NCI-H69 (cell line): ENCODE results near the gene ADAR.
A peak's percentile ranks its signal among the peaks of the same experiment; 100 is the strongest.

Experiments
- DNase-seq: peaks from one replicate; lab custom pipeline; 2025; lab: John Stamatoyannopoulos, UW

The ADAR gene

DNA sequence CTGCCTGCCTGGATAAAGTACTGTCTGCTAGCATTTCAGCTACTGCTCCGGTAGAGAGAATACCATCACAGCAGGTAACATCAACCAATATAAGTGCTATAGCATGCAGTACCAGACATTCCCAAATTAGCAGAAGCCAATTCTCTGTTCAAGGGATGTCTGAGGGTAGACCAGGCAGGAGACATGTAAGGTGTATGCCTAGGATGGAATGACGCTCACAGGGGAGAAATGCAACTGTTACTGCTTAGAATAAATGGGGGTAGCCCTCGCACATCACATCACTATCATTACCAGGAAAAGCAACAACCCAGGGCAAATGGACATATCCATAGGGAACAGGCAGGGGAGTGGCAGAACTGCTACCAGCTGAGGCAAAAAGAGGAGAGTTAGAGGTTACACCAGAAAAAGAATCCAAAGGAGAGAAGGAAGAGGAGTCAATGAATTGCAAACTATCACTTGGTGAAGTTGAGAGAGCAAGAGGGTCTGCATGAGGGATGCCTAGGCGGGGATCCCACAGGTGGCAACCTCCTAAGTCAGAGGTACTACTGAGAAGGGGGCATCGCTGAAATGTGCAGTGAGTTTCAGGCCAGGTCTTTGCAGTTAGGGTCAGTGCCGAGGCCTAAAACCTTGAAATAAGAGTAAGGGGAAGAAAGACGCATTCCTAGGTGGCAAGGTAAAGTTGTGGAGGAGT lies 50.6 kb downstream of the ADAR start:
- no peak for DNase-seq

DNA sequence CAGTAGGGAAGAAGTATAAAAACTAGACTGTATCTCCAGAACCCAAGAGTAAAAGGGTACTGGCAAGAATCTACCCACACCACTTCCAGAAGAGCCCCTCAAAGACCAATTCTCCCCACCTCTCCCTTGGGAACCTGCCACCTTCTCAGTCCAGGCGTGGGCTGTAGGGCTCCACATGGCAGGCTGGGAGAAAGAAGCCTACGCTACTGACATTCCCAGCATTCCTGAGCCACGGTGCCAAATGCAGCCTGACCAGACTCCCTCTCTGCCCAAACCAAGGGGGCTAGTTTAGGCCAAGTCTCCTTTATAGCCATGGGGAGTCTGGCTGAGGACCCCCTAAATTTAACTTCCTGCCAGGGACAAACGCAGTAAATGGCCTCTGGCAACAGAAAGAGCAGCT lies 51.6 kb downstream of the ADAR start:
- DNase-seq: no peak

DNA sequence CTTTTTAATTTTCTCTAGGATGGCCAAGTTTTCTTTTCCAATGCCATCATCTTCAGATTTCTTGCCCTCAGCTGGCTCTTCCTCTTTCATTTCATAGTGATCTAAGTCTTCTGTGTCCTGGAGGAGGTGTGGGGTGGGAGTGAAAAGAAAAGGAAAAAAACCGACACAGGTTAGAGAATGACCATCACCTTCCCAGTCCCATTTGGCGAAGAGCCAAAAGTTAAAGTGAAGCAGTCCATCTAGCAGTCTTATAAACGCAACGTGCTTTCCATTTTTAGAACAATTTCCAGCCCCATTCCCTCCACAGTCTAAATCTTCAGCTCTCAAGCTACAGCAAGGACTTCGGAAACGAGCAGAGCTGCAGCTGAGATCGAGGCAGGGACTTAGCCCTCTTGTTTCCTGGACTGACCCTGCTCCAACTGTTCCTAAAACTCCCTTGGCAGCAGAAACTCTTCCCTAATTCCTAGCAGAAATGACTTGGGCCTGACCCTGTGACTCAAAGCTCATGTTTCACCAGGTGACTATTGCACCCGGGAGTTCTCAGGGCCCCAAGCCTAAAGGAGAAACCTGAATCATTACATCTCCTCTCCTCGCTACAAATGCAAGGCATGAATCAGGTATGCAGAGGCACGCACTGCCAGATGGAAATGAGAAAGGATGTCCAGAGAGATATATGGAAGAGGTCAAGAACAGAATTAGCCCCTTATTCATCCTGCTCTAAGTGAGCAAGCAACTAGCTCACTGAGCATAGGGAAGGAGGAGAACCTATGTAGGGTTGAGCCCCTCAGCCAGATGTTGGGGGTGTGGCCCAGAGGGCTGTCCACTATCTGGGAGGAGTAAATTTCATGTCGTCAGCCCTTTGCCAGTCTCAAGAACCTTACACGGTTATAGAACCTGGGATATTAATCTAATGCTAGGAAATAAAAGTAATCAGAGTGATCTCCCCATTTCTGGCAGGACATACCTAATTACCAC lies 54.6 kb downstream of the ADAR start:
- no peak for DNase-seq

DNA sequence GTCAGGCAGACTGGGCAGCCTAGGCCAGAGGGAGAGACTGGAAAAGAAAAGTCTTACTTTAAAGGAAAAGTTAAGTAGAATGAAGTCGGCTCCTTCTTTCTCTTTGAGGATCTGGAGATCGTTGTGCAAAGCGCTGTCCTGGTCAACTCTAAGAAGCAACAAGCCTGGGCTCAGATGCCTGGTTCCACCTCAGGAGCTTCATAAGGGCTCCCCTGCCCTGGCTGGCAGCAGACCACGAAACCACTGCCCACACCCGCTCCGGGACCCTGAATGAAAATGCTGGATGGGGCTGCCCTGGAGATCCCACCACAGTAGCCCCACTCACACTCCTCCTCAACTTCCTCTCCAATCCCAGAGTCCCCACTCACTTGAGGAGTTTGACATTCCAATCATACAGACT lies 56.0 kb downstream of the ADAR start:
- no peak for DNase-seq

DNA sequence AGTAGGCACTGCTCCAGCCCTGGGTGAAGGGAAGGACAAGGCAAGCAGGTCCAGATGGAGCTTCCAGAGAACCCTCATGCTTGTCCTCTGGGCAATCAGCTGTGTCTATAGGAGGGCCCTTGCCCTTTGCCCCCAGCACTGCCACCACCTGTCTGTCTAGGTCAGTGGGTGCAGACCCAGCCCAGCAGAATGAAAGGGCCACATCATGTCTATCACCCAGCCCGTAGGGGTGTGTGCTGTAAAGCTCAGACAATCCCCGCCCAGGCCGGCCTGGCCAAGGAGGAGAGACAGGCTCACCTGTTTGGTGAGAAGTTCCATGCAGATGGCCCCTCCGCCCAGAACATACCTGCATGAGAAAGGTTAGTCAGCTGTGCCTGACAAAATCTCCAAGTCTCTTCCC lies 56.5 kb downstream of the ADAR start:
- no peak for DNase-seq

DNA sequence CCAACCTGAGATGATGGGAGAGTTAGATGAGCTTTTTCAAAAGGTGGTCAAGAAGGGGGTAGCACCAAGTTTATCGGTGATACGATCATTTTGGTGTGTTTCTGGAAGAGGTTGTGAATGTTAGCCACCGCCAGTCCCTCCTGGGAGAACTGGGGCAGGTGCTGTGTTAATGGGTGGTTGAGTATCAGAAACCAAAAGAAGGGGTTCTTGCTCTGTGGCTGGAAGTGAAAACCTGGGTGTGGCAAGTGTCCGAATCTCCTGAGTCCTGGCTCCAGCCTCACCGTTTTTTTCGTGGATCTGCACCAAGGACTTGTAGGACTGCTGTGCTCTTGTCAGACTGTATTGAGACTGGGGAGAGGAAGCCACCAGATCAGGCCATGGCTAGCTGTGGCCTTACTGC lies 57.3 kb downstream of the ADAR start:
- DNase-seq: no peak

DNA sequence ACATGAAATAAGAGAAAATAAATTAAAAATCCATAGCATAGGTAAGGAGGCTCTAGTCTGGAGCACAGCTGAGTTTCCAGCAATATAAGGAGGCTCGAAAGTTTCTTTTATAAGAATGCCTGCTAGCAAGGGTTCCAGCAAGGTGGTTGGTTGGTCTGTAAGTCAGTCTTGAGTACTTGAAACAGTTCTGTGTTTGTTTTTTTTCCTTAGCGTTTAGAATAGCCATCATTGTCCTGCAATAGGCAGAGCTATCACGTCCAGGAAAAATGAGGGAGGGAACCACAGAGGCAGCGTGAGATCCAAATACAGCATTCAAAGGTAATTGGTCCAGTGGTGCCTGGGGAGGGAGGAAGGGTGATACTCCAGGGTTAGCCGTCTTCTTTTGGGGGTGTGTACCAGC lies 57.9 kb downstream of the ADAR start:
- no peak for DNase-seq

DNA sequence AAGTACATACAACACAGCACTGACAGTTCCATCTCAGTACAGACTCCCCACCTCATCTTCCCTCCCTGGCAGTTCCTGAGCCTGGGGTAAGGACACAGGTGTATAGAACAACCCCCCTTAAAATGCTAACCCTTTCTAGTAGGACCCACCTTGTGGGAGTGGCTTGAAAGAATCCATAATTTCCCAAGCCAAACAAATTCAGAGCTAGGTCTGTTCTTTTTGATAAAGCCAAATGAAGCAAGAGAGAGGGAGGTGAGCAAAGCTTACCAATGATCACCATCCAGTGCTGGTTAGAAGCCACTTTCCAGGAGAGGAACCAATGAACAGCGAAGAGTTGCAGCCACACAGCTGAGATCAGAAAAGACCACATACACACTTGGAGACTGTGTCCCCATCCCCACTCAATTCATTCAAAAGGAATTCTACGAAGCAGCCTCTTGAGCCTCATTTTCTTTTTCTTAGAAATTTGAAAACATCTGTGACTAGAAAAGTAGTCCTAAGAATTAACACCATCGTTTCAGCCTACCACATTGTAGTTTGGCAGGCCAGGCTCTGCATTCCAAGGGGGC lies 58.7 kb downstream of the ADAR start:
- no peak for DNase-seq

DNA sequence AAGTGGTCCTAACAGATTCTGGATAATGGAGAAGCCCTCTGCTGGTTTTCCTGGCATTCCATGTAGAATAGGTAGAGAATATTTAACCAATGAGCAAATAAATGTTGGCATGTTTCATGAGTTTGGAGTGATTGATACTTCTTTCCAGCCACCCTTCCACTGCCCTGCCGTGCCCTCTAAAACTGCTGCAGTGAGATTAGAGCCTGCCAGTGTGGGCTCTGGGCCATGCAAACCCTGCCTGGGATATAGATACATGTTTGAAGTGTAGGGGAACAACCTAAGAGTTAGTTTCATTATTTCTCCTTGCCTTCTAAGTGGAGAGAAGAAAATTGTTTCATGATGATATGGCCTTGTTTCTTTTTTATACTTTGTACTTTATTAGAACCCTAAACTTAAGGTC lies 60.0 kb downstream of the ADAR start:
- no peak for DNase-seq

DNA sequence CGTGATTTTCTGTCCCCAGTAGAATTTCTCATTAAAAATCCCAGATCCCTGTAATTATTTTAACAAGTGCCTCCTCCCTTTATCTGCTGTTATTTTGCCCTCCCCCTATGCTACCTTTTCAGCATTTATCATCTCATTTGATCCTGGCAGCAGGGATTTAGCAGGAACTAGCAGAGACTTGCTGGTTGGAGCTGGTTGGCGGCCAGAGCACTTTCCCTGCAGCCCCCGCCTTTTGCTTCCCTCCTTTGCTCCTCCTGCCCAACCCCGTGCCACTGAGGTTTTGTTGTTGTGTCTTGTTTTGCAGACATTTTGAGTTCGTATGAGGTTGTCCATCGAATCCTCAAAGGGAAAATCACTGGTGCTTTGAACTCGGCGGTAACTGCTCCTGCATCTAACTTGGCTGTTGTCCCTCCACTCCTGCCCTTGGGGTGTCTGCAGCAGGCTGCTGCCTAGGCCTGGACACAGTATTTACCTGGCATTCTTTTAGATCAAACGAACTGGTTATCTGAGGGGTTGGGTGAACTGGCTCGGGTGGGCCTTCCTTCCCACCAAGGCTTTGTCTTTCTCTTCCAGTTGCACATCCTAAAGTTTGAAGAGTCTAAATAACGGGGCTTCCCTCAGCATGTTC lies 60.8 kb downstream of the ADAR start:
- no peak for DNase-seq

DNA sequence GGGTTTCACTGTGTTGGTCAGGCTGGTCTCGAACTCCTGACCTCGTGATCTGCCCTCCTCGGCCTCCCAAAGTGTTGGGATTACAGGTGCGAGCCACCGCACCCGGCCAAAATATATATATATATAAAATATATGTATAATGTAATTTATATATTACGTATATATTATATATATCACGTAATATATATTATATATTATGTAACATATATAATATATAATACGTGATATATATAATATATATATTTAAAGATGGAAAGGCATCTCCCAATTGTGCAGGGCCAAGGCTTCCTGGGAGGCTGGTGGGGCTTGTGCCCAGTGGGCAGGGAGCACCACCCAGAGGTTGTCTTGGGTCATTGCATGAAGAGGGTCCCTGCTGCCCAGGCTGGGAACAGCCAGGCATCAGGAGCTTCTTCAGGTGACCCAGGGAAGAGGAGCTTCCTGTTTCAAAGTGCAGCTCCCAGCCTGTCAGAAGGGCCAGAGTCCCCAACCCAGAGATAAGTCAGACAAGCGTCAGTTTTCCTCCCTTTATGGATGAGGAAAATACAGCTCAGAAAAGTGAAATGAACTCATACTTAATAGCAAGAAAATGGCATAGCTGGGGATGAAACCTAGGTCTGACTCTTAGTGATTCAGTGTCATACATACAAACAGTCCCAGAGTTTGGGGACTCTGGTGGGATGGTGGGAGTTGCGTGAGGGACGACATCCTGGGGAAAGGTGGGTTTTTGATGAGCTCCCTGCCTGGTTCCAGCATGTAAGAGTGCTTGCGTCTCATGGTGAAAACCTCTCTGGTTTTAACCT lies 61.5 kb downstream of the ADAR start:
- DNase-seq: peak; percentile 73

DNA sequence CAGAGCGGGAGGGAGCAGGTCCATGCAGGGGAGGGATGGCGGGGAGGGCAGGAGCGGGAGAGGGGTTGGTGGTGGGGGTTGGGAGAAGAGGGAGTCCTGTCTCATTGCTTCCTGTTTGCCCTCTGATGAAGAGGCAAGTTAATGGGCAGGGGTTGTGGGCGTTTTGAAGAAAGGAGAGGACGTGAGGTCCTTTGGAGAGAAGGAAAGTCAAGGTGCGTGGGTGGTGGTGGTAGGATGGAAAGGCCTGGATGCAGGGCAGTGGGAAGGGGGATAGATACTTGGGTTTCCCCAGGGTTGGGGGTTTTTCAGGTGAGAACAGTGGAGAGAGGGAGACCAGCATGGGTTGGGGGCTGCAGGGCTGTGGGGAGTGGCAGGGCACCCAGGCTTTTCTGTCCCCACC lies 66.8 kb downstream of the ADAR start:
- DNase-seq: no peak

DNA sequence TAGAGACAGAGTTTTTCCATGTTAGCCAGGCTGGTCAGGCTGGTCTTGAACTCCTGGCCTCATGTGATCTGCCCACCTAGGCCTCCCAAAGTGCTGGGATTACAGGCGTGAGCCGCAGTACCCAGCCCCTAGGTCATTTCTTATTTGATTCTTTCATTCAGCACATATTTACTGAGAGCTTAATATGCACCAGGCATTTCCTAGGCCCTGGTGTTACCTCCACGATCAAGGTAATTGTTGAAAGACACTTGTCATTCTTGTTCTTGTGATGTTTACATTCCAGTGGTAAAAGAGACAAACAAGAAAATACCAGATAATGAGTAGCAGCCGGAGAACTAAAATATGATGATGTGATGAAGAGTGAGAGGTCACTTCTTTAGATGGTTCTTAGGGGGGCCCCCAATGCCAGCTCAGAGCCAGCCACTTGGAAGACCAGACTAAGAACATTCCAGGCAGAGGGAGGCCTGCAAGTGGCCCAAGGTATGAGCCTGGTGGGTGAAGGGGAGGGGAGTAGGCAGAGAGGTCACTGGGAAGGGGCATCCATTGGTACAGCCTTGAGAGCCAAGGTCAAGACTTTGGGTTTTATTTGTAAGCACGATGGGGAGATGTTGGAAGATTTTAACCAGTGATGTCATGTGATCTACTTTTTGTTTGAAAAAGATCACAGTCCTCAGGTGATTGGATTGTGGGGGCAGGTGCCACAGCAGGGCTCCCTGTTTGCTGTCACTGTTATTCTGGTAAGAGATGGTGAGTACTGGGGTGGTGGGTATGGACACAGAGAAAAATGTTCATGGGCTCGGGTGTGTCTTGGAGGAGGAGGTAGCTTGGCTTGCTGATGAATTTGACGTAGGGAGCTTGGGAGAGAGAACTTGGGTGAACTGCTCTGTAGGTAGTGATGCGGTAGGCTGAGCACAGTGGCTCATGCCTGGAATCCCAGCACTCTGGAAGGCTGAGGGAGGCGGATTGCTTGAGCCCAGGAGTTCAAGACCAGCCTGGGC lies 68.2 kb downstream of the ADAR start:
- DNase-seq: no peak

DNA sequence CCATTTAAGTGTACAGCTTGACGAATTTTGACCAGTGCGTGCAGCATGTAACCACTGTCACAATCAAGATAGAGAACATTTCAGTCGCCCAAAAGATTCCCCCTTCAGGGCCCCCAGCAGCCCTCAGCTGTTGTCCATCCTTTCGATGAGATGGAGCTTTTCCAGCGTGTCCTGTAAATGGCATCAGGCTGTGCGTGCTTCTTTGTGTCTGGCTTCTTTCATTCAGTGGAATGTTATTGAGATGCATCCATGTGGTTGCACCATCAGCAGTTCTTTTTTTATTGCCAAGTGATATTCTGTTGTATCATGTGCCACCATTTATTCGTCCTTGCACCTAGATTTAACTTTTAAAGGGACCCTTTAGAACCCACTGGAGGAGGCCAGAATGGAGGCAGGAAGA lies 71.4 kb downstream of the ADAR start:
- DNase-seq: no peak

DNA sequence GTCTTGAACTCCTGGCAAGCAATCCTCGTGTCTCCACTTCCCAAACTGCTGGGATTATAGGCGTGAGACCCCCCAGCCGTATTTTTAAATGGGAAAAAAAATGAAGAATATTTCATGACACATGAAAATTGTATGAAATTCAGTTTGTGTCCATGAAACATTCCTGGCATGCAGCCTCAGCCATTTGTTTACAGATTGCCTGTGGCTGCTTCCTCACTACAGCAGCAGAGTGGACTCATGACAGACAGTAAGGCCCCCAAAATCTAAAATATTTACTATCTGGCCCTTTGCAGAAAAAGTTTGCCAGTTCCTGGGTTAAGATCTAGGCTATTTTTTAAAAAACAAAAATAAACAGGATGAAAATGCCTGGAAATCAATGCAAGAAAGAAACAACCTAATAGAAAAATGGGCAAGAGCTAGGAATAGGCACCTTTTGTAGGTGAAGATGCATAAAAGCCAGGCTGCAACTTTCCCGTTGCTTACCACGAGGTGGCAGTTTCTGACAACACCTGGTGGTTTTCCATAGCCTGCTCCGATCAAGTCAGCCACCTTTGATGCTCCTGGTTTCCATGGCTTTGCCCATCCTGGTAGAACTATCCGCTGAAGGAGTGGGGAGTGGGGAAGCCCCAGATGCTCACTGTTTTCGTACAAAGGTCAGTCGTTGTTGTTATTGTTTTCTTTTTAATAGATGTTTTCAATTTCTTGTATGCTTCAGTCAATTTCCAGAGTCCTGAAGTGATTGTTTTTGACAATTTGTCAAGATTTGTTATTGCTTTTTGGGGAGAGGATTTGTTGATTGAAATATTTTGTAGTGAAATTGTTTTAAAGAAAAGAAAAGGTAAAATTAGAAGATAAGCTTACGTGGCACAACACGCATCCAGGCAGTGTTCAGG lies 73.8 kb downstream of the ADAR start:
- DNase-seq: peak; percentile 76
